Fibroblast of mammary gland (primary cell): ENCODE data around the gene PHLDB2.

Experiments used
- DNase-seq: peaks from one replicate; pipeline ENCODE4 v3.0.0-alpha.2; 2010; ENCODE audit warnings: low read depth
- H3K4me3 ChIP-seq: 2 replicates; pipeline ENCODE4 v1.5.1; 2011; ENCODE audit warnings: low read depth, mild to moderate bottlenecking, low read length, moderate library complexity; ENCODE audit not compliant: control insufficient read depth
- TF ChIP-seq, protein P1 (sequence below): conservative IDR thresholded peaks from 2 replicates; pipeline ENCODE4 v1.5.1; 2011; ENCODE audit warnings: low read depth, low read length, inconsistent platforms; ENCODE audit not compliant: control insufficient read depth, insufficient read depth

Gene PHLDB2

DNA sequence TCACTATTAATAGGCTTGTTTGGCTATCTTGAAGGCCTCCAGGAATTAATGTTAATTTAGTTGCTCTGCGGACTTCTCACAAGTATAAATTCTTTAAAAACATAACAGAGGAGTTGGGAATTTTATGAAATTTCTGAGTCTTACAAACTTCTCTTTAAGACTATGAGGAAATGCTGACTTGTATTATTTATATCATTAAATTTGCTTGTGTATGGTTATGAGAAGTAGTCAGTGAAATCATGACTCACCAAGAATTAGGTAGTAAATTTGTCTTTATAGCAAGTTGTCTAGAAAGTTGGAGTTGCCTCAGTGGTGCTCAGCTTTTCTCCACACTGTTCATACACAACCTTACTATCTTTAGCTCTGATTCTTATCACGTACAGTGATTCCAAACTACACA, 26.5 kb downstream of the PHLDB2 start:
- TF ChIP-seq, protein P1, sequence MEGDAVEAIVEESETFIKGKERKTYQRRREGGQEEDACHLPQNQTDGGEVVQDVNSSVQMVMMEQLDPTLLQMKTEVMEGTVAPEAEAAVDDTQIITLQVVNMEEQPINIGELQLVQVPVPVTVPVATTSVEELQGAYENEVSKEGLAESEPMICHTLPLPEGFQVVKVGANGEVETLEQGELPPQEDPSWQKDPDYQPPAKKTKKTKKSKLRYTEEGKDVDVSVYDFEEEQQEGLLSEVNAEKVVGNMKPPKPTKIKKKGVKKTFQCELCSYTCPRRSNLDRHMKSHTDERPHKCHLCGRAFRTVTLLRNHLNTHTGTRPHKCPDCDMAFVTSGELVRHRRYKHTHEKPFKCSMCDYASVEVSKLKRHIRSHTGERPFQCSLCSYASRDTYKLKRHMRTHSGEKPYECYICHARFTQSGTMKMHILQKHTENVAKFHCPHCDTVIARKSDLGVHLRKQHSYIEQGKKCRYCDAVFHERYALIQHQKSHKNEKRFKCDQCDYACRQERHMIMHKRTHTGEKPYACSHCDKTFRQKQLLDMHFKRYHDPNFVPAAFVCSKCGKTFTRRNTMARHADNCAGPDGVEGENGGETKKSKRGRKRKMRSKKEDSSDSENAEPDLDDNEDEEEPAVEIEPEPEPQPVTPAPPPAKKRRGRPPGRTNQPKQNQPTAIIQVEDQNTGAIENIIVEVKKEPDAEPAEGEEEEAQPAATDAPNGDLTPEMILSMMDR, result no peak
- DNase-seq, result no peak
- no peak overlapping the region for H3K4me3 ChIP-seq

DNA sequence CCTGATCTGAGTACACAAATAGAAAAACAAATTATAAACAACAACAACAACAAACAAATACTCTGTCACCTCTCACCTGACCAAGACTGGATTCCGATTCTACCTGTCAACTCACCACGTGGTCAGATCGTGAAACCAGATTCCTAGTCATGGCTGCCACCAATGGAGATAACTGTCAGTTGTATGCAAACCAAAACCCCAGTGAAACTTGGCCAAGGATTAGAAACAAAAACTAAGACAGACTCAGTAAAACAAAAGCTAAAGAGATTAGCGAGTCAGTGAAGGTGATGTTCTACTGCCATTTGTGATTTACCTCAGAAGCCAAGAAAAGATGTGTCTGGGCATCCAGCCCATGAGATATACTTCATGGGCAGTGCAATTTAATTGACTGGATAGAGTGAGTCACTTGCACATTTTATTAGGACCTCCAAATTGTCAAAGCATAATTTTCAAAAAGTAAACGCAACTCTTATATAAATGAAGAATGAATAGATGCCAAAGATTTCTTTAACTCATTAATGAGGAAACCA, 31.1 kb downstream of the PHLDB2 start:
- DNase-seq, result no peak
- no peak overlapping the region for H3K4me3 ChIP-seq
- TF ChIP-seq, protein P1, result no peak

DNA sequence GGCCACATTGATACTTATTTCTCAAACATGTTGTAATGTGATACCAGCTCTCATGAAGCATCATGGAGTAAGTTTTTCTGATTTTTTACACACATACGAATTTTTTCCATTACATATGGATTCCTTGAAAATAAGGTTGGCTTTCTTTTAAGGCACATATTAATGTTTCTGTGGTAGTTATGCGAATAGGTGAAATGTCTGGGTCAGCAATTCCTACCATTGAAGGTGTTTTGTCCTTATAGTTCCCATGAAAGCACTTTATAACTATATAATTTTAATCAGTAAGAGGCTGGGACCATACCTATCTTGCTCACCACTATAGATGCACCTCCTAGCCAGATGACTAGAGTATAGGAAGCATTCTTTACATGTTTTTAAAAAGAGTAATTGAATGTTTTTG, 33.0 kb downstream of the PHLDB2 start:
- no peak overlapping the region for H3K4me3 ChIP-seq
- DNase-seq, result no peak
- TF ChIP-seq, protein P1, result no peak

DNA sequence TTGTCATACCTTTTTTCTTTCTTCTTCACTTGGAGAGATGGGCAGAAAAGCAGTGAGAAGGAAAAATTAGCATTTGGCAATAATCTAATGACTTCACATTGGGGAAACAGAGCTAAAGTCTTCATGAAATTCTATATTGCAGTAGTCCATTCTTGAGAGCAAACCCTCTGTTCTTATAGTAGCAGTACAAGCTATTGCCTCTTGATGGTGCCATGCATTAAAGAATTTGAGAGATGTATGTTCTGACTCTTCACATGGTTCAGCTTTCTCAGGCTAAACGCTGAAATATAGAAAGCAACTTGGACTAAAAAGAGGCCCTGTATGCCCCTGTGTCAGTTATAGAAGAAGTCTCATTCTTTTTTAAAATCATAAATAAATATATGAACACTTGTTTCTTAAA, 36.0 kb downstream of the PHLDB2 start:
- no peak overlapping the region for H3K4me3 ChIP-seq

DNA sequence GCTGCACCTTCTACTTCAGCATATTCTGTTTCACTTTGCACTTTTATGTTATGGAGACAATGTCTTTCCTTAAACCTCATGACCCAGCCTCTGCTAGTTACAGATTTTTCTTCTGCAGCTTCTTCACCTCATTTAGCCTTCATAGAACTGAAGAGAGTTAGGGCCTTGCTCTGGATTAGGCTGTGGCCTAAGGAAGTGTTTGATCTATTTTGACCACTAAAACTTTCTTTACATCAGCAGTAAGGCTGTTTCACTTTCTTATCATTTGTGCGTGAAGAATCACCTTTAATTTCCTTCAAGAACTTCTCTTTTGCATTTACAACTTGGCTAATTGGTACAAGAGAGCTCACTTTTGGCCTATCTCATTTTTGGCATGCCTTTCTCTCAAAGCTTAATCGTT, 40.9 kb downstream of the PHLDB2 start:
- no peak overlapping the region for H3K4me3 ChIP-seq
- no peak for DNase-seq
- TF ChIP-seq, protein P1, result no peak

More for the DNA sequence above, 36.0 kb downstream of the PHLDB2 start:
- DNase-seq, result peak; percentile 74
- TF ChIP-seq, protein P1, result peak; percentile 66

DNA sequence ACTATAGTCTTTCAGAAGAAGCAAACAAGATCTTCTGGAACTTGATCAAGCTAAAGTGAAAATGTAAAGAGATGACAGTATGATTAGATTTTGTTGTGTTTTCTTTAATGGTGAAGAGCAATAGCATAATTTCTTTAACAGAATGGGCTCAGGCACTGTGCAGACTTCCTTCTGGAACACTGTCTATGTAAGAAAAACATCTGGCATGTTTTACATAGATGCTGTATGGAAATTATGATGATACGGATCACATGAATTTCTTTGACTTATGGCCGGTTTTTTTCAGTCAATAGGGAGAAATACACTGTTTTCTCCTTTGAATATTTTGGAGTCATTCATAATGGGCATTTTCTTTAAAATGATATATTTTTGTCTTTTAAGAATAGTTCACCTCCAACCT, 42.6 kb downstream of the PHLDB2 start:
- TF ChIP-seq, protein P1, result no peak
- H3K4me3 ChIP-seq, result no peak overlapping the region
- no peak for DNase-seq

DNA sequence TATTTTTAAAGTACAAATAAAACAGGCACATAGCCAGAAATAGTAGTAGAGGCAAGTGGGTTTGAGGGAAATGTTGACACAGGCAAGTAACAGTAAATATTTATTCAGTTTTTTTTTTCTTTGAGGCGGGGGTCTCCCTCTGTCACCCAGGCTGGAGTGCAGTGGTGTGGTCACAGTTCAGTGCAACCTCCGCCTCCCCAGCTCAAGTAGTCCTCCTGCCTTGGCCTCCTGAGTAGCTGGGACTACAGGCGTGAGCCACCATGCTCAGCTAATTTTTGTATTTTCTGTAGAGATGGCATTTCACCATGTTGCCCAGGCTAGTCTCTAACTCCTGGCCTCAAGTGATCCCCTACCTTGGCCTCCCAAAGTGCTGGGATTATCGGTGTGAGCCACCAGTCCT, 43.5 kb downstream of the PHLDB2 start:
- TF ChIP-seq, protein P1, result no peak
- no peak for DNase-seq
- H3K4me3 ChIP-seq, result no peak overlapping the region
